Measurements from ENCODE around the gene PHF21B.

GRCh38 chr22:45033136-45033535 is 23.3 kb upstream of the PHF21B start:
- no peak for TF ChIP-seq CTCF (IDR thresholded peaks at IDR 0.05)
- TF ChIP-seq POLR2A (IDR thresholded peaks at IDR 0.05) = no peak
